ENCODE results near the gene MAPKAPK2. TPM values are rescaled to one million over a fixed set of nuclear protein-coding genes. Genes with fewer than 3 reads are reported as not detected.

Gene MAPKAPK2
- total RNA-seq, 1 experiment from 2014 or later, result 51.1 TPM

DNA sequence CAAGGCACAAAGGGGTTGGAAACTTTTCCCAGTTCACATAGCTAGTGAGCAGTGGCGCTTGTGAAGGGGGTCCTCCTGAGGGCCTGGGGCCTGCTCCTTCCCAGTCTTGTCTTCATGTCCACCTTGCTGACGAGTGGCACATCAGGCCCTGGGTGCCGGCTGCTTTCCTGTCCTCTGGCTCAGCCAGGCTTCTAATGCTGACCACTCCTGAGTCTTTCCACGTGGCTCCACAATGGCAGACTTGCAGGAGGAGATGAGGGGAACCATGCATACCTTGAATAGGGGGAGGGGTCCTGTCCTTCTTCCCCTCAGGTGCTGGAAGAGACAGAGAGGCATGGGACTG is 38.7 kb downstream of the MAPKAPK2 start:
- no peaks in the 10 kb centered on the region for H3K9me2 ChIP-seq (ENCODE audit: insufficient read depth)
- no peak overlapping the region for H2AFZ ChIP-seq (ENCODE audit: low read depth, low read length, poor library complexity, severe bottlenecking)
- H3K4me1 ChIP-seq (ENCODE audit: control insufficient read depth in 1 of 2, insufficient read depth in 2 of 2, low read length in 2 of 2), result peaks cover 0 to 16% of the 10 kb centered on the region in 2 experiments; a peak in 1 of 4 replicates
- no peaks in the 10 kb centered on the region for H3K9me3 ChIP-seq (ENCODE audit: control insufficient read depth in 1 of 2, insufficient read depth in 1 of 2, low read depth in 1 of 2, low read length in 2 of 2)
- POLR2A ChIA-PET, result no interaction called here
- CTCF ChIA-PET, result no interaction called here
- RAD21 ChIA-PET (ENCODE audit: low non-redundant PET in 1 of 2, low total read pairs in 2 of 2, uncharacterized antibody in 2 of 2, unreplicated experiment in 2 of 2), result no interaction called here
- H4K20me1 ChIP-seq (ENCODE audit: insufficient read depth), result no peaks in the 10 kb centered on the region
- no peak for TF ChIP-seq RAD21 (IDR thresholded peaks at IDR 0.05; ENCODE audit: low read depth)
- TF ChIP-seq ZNF274 (IDR thresholded peaks at IDR 0.05; ENCODE audit: low read depth, low read length), result no peak
- TF ChIP-seq JUND (IDR thresholded peaks at IDR 0.05), result no peak
- TF ChIP-seq MAX (IDR thresholded peaks at IDR 0.05), result no peak
- TF ChIP-seq CBX3 (IDR thresholded peaks at IDR 0.05; ENCODE audit: low read depth), result no peak
- no peak overlapping the region for H3K4me3 ChIP-seq (replicated peaks in 1 of 2; ENCODE audit: low read depth in 1 of 2, low read length in 2 of 2)
- H3K27me3 ChIP-seq (ENCODE audit: insufficient read depth, low read length), result no peaks in the 10 kb centered on the region
- no peak overlapping the region for H3K4me2 ChIP-seq (ENCODE audit: low read length)
- no TSS peak for BruUV-seq (replicated peaks)
- intact Hi-C loops (cut with micrococcal nuclease), result no loop called here
- no peaks in the 10 kb centered on the region for H3K36me3 ChIP-seq (ENCODE audit: control insufficient read depth in 1 of 2, insufficient read depth in 2 of 2, low read length in 2 of 2)
- no peak overlapping the region for H3K9ac ChIP-seq (ENCODE audit: low read length)
- ATAC-seq (no peak), DNase-seq (ENCODE audit: low read depth, low spot score) (no peak)
- H3K27ac ChIP-seq (ENCODE audit: low read depth, low read length), result no peak overlapping the region
- H3K79me2 ChIP-seq (ENCODE audit: insufficient read depth, low read length), result peaks cover 64% of the 10 kb centered on the region

GRCh38 chr1:206723805-206724472 is 39.2 kb downstream of the MAPKAPK2 start:
- Histone ChIP-seq H3K36me3 (ENCODE audit: control insufficient read depth in 1 of 2, insufficient read depth in 2 of 2, low read length in 2 of 2) (no peaks in the 10 kb centered on the region), H3K9me3 (ENCODE audit: control insufficient read depth in 1 of 2, insufficient read depth in 1 of 2, low read depth in 1 of 2, low read length in 2 of 2) (no peaks in the 10 kb centered on the region), H3K9me2 (ENCODE audit: insufficient read depth) (no peaks in the 10 kb centered on the region), H4K20me1 (ENCODE audit: insufficient read depth) (no peaks in the 10 kb centered on the region), H3K79me2 (ENCODE audit: insufficient read depth, low read length) (peaks cover 59% of the 10 kb centered on the region), H3K9ac (ENCODE audit: low read length) (no peak overlapping the region), H3K4me2 (ENCODE audit: low read length) (no peak overlapping the region), H3K4me3 (replicated peaks in 1 of 2; ENCODE audit: low read depth in 1 of 2, low read length in 2 of 2) (no peak overlapping the region), H3K4me1 (ENCODE audit: control insufficient read depth in 1 of 2, insufficient read depth in 2 of 2, low read length in 2 of 2) (peaks cover 0 to 16% of the 10 kb centered on the region in 2 experiments; a peak in 1 of 4 replicates), H3K27ac (ENCODE audit: low read depth, low read length) (no peak overlapping the region), H2AFZ (ENCODE audit: low read depth, low read length, poor library complexity, severe bottlenecking) (no peak overlapping the region), H3K27me3 (ENCODE audit: insufficient read depth, low read length) (no peaks in the 10 kb centered on the region)
- ATAC-seq, result no peak
- intact Hi-C loops (cut with micrococcal nuclease), result no loop called here
- TF ChIP-seq SP1 (IDR thresholded peaks at IDR 0.05; ENCODE audit: low read depth) (no peak), MAX (IDR thresholded peaks at IDR 0.05) (no peak), JUND (IDR thresholded peaks at IDR 0.05) (no peak), RAD21 (IDR thresholded peaks at IDR 0.05; ENCODE audit: low read depth) (no peak), EZH2phosphoT487 (IDR thresholded peaks at IDR 0.05; ENCODE audit: borderline replicate concordance) (no peak), ZBTB33 (IDR thresholded peaks at IDR 0.05; ENCODE audit: extremely low read depth, insufficient replicate concordance, low read length) (no peak), ELF1 (IDR thresholded peaks at IDR 0.05; ENCODE audit: borderline replicate concordance, low read depth) (no peak), YY1 (IDR thresholded peaks at IDR 0.05; ENCODE audit: extremely low read depth, insufficient replicate concordance, low read depth, low read length) (no peak)
- RAD21 ChIA-PET (ENCODE audit: low non-redundant PET in 1 of 2, low total read pairs in 2 of 2, uncharacterized antibody in 2 of 2, unreplicated experiment in 2 of 2), result no interaction called here
- POLR2A ChIA-PET, result no interaction called here
- no TSS peak for BruUV-seq (replicated peaks)
- CTCF ChIA-PET, result interaction anchor here (0.9 to 1.0 kb wide), 2 partner anchors 9 to 253 kb away, joined by 3 read pairs; no protein-coding TSS in a partner anchor
- no peak for DNase-seq (ENCODE audit: low read depth, low spot score)
